Measurements from ENCODE around the gene TPP2.
A peak's percentile ranks its signal among the peaks of the same experiment; 100 is the strongest.

Gene TPP2

GRCh38 chr13:102609696-102610095, 12.9 kb downstream of the TPP2 start:
- TF ChIP-seq ZFX (IDR thresholded peaks at IDR 0.05; ENCODE audit: borderline replicate concordance), result no peak
- no peak for TF ChIP-seq CTCF (IDR thresholded peaks at IDR 0.05)

GRCh38 chr13:102610296-102610895, 13.6 kb downstream of the TPP2 start:
- no peak overlapping the region for H3K27ac ChIP-seq
- TF ChIP-seq ZFX (IDR thresholded peaks at IDR 0.05; ENCODE audit: borderline replicate concordance) (no peak), CTCF (IDR thresholded peaks at IDR 0.05) (no peak)

More at GRCh38 chr13:102609696-102610095, 12.9 kb downstream of the TPP2 start:
- no peak overlapping the region for H3K27ac ChIP-seq

- TF ChIP-seq ZFX (IDR thresholded peaks at IDR 0.05; ENCODE audit: borderline replicate concordance), result no peak
- no peak for TF ChIP-seq CTCF (IDR thresholded peaks at IDR 0.05)
- H3K27ac ChIP-seq, result no peak overlapping the region
Observed at GRCh38 chr13:102617697-102618350, 21.0 kb downstream of the TPP2 start.

GRCh38 chr13:102620516-102620915, 23.7 kb downstream of the TPP2 start:
- no peak overlapping the region for H3K27ac ChIP-seq
- TF ChIP-seq CTCF (IDR thresholded peaks at IDR 0.05) (no peak), ZFX (IDR thresholded peaks at IDR 0.05; ENCODE audit: borderline replicate concordance) (no peak)

- H3K27ac ChIP-seq, result peak overlapping the region; percentile 82
- no peak for TF ChIP-seq CTCF (IDR thresholded peaks at IDR 0.05)
- TF ChIP-seq ZFX (IDR thresholded peaks at IDR 0.05; ENCODE audit: borderline replicate concordance), result no peak
Observed at GRCh38 chr13:102626928-102627327, 30.1 kb downstream of the TPP2 start.

GRCh38 chr13:102628559-102628958, 31.8 kb downstream of the TPP2 start:
- no peak for TF ChIP-seq ZFX (IDR thresholded peaks at IDR 0.05; ENCODE audit: borderline replicate concordance)
- no peak for TF ChIP-seq CTCF (IDR thresholded peaks at IDR 0.05)
- no peak overlapping the region for H3K27ac ChIP-seq

- no peak overlapping the region for H3K27ac ChIP-seq
- TF ChIP-seq CTCF (IDR thresholded peaks at IDR 0.05) (no peak), ZFX (IDR thresholded peaks at IDR 0.05; ENCODE audit: borderline replicate concordance) (no peak)
Observed at GRCh38 chr13:102631198-102631597, 34.4 kb downstream of the TPP2 start.
